ENCODE data around the gene IGHMBP2. TPM values are rescaled to one million over a fixed set of nuclear protein-coding genes. Genes with fewer than 3 reads are reported as not detected.
"Not testable (repeated sequence)": the region's sequence is repeated elsewhere in the genome, so short reads cannot be mapped to it uniquely, and the experiment has no call there.

The IGHMBP2 gene
- total RNA-seq, 1 experiment from 2014 or later: 48.7 TPM

DNA sequence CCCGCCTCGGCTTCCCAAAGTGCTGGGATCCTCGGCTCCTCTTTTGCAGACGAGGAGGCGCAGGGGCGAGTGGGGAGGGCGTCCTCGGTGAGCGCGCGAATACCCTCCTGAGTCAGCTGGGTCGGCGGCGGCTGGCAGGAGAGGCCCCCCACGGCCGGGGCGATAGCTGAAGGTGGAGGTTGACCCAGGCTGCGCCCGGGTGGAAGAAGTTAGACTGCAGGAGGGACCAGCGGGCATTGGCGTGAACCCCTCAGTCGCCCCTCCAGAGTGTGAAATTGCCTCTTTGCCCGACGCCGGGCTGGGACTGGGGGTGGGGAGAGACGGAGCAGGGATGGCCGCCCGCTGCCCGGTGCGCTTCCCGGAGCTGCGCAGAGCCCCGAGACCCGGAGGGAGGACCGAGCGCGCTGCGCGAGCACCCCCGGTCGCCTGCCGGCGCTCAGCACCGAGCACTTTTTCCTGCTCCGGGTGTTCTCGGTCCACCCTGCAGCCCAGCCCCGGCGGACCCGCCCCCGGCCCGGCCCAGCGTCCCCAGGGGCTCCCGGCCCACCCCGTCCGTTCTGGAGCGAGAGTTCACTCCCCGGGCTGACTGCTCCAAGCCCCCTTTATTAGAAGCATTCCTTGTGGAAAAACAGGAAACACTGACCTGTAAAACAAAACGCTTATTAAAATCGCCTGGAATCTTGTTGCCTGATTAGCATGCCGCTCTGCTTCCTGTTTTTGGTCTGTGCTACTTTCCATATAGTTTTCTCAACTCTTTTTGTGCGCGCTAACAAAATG is 48.3 kb upstream of the IGHMBP2 start:
- CTCF ChIA-PET: no interaction called here
- BruUV-seq (replicated peaks): no TSS peak
- no peak overlapping the region for H3K27ac ChIP-seq (ENCODE audit: low read depth, low read length, poor library complexity, severe bottlenecking)

DNA sequence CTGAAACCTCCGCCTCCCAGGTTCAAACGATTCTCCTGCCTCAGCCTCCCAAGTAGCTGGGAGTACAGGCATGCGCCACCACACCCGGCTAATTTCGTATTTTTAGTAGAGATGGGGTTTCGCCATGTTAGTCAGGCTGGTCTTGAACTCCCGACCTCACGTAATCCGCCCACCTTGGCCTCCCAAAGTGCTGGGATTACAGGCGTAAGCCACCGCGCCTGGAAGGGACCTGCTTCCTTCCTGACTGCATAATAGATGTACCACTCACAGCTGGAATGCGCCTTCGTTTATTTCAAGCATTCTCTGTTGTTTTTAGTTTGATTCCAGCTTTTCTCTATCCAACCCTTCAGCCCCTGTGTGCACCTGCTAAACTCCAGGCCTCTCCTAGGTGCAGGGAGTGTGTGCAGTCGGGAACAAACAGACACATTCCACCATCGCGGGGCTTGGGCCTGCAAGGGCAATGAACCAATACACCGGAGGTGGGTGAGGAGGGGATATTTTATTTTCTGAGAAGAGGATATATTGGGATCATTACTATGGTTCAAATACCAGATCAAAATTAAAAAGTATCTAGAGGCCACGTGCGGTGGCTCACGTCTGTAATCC is 47.2 kb upstream of the IGHMBP2 start:
- BruUV-seq (replicated peaks); POLR2A ChIA-PET (ENCODE audit: low non-redundant PET); CTCF ChIA-PET; DNase-seq (ENCODE audit: low spot score); H3K9me3 ChIP-seq (ENCODE audit: low read depth, low read length, poor library complexity, severe bottlenecking); H3K36me3 ChIP-seq (ENCODE audit: insufficient read depth, low read length, poor library complexity, severe bottlenecking); H3K4me3 ChIP-seq (ENCODE audit: low read depth, low read length, poor library complexity, severe bottlenecking); H3K27ac ChIP-seq (ENCODE audit: low read depth, low read length, poor library complexity, severe bottlenecking); H3K4me1 ChIP-seq (ENCODE audit: insufficient read depth, low read length, poor library complexity, severe bottlenecking): not testable (repeated sequence)
- intact Hi-C loops (cut with micrococcal nuclease; ENCODE audit: unreplicated experiment): loop anchor here (10.0 kb wide), 1 partner anchor 222 kb away; no protein-coding TSS in a partner anchor
- H3K27me3 ChIP-seq (replicated peaks; ENCODE audit: insufficient read depth, low read depth, low read length, poor library complexity): peaks cover 10% of the 10 kb centered on the region

More for the DNA sequence above, 48.3 kb upstream of the IGHMBP2 start:
- Histone ChIP-seq H3K27me3 (replicated peaks; ENCODE audit: insufficient read depth, low read depth, low read length, poor library complexity) (peaks cover 10% of the 10 kb centered on the region), H3K4me3 (ENCODE audit: low read depth, low read length, poor library complexity, severe bottlenecking) (peak overlapping the region; percentile 53), H3K4me1 (ENCODE audit: insufficient read depth, low read length, poor library complexity, severe bottlenecking) (peaks cover 8% of the 10 kb centered on the region), H3K36me3 (ENCODE audit: insufficient read depth, low read length, poor library complexity, severe bottlenecking) (no peaks in the 10 kb centered on the region), H3K9me3 (ENCODE audit: low read depth, low read length, poor library complexity, severe bottlenecking) (no peaks in the 10 kb centered on the region)
- TF ChIP-seq, protein P1, sequence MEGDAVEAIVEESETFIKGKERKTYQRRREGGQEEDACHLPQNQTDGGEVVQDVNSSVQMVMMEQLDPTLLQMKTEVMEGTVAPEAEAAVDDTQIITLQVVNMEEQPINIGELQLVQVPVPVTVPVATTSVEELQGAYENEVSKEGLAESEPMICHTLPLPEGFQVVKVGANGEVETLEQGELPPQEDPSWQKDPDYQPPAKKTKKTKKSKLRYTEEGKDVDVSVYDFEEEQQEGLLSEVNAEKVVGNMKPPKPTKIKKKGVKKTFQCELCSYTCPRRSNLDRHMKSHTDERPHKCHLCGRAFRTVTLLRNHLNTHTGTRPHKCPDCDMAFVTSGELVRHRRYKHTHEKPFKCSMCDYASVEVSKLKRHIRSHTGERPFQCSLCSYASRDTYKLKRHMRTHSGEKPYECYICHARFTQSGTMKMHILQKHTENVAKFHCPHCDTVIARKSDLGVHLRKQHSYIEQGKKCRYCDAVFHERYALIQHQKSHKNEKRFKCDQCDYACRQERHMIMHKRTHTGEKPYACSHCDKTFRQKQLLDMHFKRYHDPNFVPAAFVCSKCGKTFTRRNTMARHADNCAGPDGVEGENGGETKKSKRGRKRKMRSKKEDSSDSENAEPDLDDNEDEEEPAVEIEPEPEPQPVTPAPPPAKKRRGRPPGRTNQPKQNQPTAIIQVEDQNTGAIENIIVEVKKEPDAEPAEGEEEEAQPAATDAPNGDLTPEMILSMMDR (conservative IDR thresholded peaks at IDR 0.05; ENCODE audit: low read depth, low read length): peak; percentile 51
- TF ChIP-seq EZH2 (IDR thresholded peaks at IDR 0.05; ENCODE audit: borderline replicate concordance, low read depth, low read length, poor library complexity, severe bottlenecking): no peak
- POLR2A ChIA-PET (ENCODE audit: low non-redundant PET): no interaction called here
- intact Hi-C loops (cut with micrococcal nuclease; ENCODE audit: unreplicated experiment): loop anchor here (1.0 to 10.0 kb wide), 2 partner anchors 15 to 221 kb away; no protein-coding TSS in a partner anchor
- DNase-seq (ENCODE audit: low spot score): peak; percentile 68

DNA sequence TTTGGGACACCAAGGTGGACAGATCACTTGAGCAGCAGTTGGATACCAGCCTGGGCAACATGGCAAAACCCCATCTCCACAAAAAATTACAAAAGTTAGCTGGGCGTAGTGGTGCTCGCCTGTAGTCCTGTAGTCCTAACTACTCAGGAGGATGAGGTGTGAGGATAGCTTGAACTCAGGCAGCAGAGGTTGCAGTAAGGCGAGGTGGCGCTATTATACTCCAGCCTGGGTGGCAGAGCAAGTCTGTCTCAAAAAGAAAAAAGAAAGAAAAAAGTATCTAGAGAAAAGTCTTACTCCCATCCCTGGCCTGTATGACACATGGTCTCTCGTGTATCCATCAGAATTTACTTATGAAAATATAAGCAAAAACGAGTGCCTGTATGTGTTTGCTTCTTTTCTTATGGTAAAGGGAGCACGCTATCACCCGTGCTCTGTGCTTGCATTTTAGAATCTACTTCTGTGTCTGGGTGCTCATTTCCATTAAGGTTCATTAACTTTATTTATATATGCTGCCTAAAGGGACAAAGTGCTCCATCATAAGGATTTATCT is 46.6 kb upstream of the IGHMBP2 start:
- Histone ChIP-seq H3K36me3 (ENCODE audit: insufficient read depth, low read length, poor library complexity, severe bottlenecking) (no peaks in the 10 kb centered on the region), H3K27me3 (replicated peaks; ENCODE audit: insufficient read depth, low read depth, low read length, poor library complexity) (peaks cover 10% of the 10 kb centered on the region), H3K27ac (ENCODE audit: low read depth, low read length, poor library complexity, severe bottlenecking) (no peak overlapping the region), H3K4me3 (ENCODE audit: low read depth, low read length, poor library complexity, severe bottlenecking) (no peak overlapping the region), H3K9me3 (ENCODE audit: low read depth, low read length, poor library complexity, severe bottlenecking) (no peaks in the 10 kb centered on the region), H3K4me1 (ENCODE audit: insufficient read depth, low read length, poor library complexity, severe bottlenecking) (peaks cover 8% of the 10 kb centered on the region)
- BruUV-seq (replicated peaks): no TSS peak
- no peak for TF ChIP-seq EZH2 (IDR thresholded peaks at IDR 0.05; ENCODE audit: borderline replicate concordance, low read depth, low read length, poor library complexity, severe bottlenecking)
- TF ChIP-seq, protein P1 (conservative IDR thresholded peaks at IDR 0.05; ENCODE audit: low read depth, low read length): no peak
- POLR2A ChIA-PET (ENCODE audit: low non-redundant PET): no interaction called here
- no peak for DNase-seq (ENCODE audit: low spot score)
- CTCF ChIA-PET: no interaction called here
- intact Hi-C loops (cut with micrococcal nuclease; ENCODE audit: unreplicated experiment): loop anchor here (10.0 kb wide), 1 partner anchor 222 kb away; no protein-coding TSS in a partner anchor
